ENCODE measurements around the gene PROCR.
"Not testable (repeated sequence)": the region's sequence is repeated elsewhere in the genome, so short reads cannot be mapped to it uniquely, and the experiment has no call there.

PROCR gene

GRCh38 chr20:35146299-35146919, 25.5 kb upstream of the PROCR start:
- TF ChIP-seq CTCF (IDR thresholded peaks at IDR 0.05; ENCODE audit: low read depth, low read length) = peak; percentile 17
- peak in 1 of 2 donors; percentile 33 for DNase-seq (ENCODE audit: low read depth in 2 of 2)
- peak overlapping the region; percentile 93 to 97 for H3K4me3 ChIP-seq (replicated peaks in 1 of 2; ENCODE audit: low read depth in 2 of 2, low read length in 2 of 2)

- peak within 1 kb of the TSS; percentile 93 to 97 for H3K4me3 ChIP-seq (replicated peaks in 1 of 2; ENCODE audit: low read depth in 2 of 2, low read length in 2 of 2)
- peak; percentile 5 for TF ChIP-seq CTCF (IDR thresholded peaks at IDR 0.05; ENCODE audit: low read depth, low read length)
- peak; percentile 96 to 97 for DNase-seq (ENCODE audit: low read depth in 2 of 2)
These were observed 24.8 kb upstream of the PROCR start, which contains the start of gene EDEM2 for GRCh38 chr20:35146920-35147574. EDEM2 (minus strand) TSS chr20:35147336; CDS start chr20:35147258, 78 bp downstream.

- DNase-seq (ENCODE audit: low read depth in 2 of 2) = not testable (repeated sequence)
- peak overlapping the region; percentile 93 to 97 for H3K4me3 ChIP-seq (replicated peaks in 1 of 2; ENCODE audit: low read depth in 2 of 2, low read length in 2 of 2)
These were observed 24.2 kb upstream of the PROCR start for GRCh38 chr20:35147575-35148071.

- no peak overlapping the region for H3K4me3 ChIP-seq (replicated peaks in 1 of 2; ENCODE audit: low read depth in 2 of 2, low read length in 2 of 2)
These were observed 20.9 kb upstream of the PROCR start for GRCh38 chr20:35150846-35151579.

DNA sequence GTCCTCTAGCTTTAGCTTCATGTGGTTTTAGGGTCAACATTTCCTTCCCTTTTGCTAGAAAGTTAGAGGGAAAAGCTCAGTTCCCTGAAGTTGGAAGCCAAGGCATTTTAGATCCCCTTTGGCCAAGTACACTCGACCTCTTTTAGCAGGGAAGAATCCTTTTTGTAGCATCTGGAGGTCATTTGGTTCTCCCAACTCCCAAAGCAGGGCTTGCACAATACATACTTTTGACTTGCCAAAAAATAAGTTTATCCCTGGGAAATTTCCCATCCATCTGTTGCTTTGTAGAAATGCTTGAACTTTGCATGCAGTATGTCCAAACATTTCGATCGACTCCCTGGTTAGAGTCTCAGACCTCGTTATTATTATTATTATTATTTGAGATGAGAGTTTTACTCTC, 20.1 kb upstream of the PROCR start:
- no peak for TF ChIP-seq CTCF (IDR thresholded peaks at IDR 0.05; ENCODE audit: low read depth, low read length)
- no peak overlapping the region for H3K4me3 ChIP-seq (replicated peaks in 1 of 2; ENCODE audit: low read depth in 2 of 2, low read length in 2 of 2)
- peak in 1 of 2 donors; percentile 82 for DNase-seq (ENCODE audit: low read depth in 2 of 2)

More at GRCh38 chr20:35150846-35151579, 20.9 kb upstream of the PROCR start:
- TF ChIP-seq CTCF (IDR thresholded peaks at IDR 0.05; ENCODE audit: low read depth, low read length) = no peak
- DNase-seq (ENCODE audit: low read depth in 2 of 2) = no peak

DNA sequence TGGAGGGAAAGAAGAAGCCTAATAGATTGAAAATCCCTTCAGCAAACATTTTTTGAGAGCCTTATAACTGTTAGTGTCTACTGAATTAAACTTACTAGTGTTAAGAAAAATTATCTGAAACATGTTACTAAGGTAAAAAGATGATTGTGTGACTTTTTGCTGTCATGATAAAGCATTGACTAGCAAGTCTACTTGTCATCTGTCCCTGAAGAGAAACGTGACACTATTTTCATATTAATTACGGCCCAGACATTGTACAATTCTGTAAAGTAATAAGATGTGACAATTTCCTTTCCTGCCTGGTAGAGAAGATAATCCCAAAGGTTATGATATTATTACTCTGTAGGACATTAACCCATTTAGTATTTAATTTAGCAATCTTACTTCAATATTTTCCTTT, 15.9 kb upstream of the PROCR start:
- TF ChIP-seq CTCF (IDR thresholded peaks at IDR 0.05; ENCODE audit: low read depth, low read length) = no peak
- no peak overlapping the region for H3K4me3 ChIP-seq (replicated peaks in 1 of 2; ENCODE audit: low read depth in 2 of 2, low read length in 2 of 2)
- no peak for DNase-seq (ENCODE audit: low read depth in 2 of 2)

DNA sequence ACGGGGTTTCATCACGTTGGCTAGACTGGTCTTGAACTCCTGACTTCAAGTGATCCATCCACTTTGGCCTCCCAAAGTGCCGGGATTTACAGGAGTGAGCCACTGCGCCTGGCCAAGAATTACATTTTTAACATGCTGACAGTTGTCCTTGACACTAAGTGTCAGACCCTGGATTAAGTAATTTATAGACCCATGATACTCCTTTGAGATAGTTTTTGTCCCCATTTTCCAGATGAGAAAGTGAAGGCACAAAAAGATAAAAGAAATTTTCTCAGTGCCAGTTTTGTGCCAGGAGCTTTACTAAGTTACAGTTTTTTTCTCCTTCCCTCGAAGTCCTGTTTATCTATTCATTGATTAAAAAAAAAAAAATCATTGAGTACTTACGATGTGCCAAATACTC, 14.9 kb upstream of the PROCR start:
- TF ChIP-seq CTCF (IDR thresholded peaks at IDR 0.05; ENCODE audit: low read depth, low read length) = no peak

DNA sequence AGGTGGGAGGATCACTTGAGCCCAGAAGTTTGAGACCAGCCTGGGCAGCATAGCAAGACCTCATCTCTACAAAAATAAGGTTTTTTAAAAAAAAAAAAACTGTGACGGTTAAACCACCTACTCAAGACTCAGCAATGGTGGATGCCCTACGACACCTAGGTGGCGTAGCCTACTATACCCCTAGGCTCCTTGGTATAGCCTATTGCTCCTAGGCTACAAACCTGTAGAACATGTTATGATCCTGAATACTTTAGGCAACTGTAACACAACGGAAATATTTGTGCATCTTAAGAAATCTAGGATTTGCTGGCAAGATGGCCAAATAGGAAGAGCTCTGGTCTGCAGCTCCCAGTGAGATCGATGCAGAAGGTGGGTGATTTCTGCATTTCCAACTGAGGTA, 11.5 kb upstream of the PROCR start:
- H3K4me3 ChIP-seq (replicated peaks in 1 of 2; ENCODE audit: low read depth in 2 of 2, low read length in 2 of 2); DNase-seq (ENCODE audit: low read depth in 2 of 2): not testable (repeated sequence)

More for the DNA sequence above, 14.9 kb upstream of the PROCR start:
- DNase-seq (ENCODE audit: low read depth in 2 of 2) = no peak
- no peak overlapping the region for H3K4me3 ChIP-seq (replicated peaks in 1 of 2; ENCODE audit: low read depth in 2 of 2, low read length in 2 of 2)

DNA sequence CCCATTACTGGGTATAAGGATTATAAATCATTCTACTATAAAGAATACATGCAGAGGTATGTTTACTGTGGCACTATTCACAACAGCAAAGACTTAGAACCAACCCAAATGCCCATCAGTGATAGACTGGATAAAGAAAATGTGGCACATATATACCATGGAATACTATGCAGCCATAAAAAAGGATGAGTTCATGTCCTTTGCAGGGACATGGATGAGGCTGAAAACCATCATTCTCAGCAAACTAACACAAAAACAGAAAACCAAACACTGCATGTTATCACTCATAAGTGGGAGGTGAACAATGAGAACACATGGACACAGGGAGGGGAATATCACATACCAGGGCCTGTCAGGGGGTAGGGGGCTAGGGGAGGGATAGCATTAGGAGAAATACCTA, 7.3 kb upstream of the PROCR start:
- H3K4me3 ChIP-seq (replicated peaks in 1 of 2; ENCODE audit: low read depth in 2 of 2, low read length in 2 of 2); DNase-seq (ENCODE audit: low read depth in 2 of 2): not testable (repeated sequence)

All from cardiac fibroblast (primary cell).